Measurements from ENCODE around the gene SETD7. TPM values are rescaled to one million over a fixed set of nuclear protein-coding genes. Genes with fewer than 3 reads are reported as not detected.

The SETD7 gene
- total RNA-seq, 1 experiment from 2014 or later, result 52.8 TPM

DNA sequence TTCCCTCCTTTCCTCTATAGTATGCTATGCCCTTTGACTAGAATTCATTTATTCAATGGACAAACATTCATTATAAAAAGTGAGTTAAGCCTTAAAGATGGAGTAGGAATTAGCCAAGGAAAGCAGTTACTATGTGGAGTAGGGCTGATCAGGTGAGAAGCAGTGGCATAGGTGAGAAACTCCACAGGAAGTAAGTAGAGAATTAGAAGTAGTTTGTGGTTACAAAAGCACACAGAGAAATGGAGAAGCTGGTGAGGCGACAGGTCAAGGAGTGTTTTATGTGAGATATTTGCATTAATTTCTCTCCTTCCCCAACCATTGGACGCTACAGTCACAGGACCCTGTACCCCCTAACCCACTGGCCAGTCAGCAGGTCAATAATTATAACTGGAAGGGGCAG is 30.6 kb downstream of the SETD7 start:
- Histone ChIP-seq H3K27me3 (replicated peaks; ENCODE audit: insufficient read depth, low read depth, low read length, poor library complexity) (no peaks in the 10 kb centered on the region), H3K4me1 (ENCODE audit: insufficient read depth, low read length, poor library complexity, severe bottlenecking) (peaks cover 18% of the 10 kb centered on the region), H3K9me3 (ENCODE audit: low read depth, low read length, poor library complexity, severe bottlenecking) (no peaks in the 10 kb centered on the region), H3K4me3 (ENCODE audit: low read depth, low read length, poor library complexity, severe bottlenecking) (no peak overlapping the region), H3K27ac (ENCODE audit: low read depth, low read length, poor library complexity, severe bottlenecking) (no peak overlapping the region), H3K36me3 (ENCODE audit: insufficient read depth, low read length, poor library complexity, severe bottlenecking) (peaks cover 60% of the 10 kb centered on the region)
- ChIA-PET CTCF (interaction anchor here (0.6 kb wide), 1 partner anchor 38 kb away, joined by 3 read pairs; no protein-coding TSS in a partner anchor), POLR2A (ENCODE audit: low non-redundant PET) (no interaction called here)
- DNase-seq (ENCODE audit: low spot score), result no peak
- no TSS peak for BruUV-seq (replicated peaks)
- intact Hi-C loops (cut with micrococcal nuclease; ENCODE audit: unreplicated experiment), result no loop called here
- no peak for TF ChIP-seq EZH2 (IDR thresholded peaks at IDR 0.05; ENCODE audit: borderline replicate concordance, low read depth, low read length, poor library complexity, severe bottlenecking)
- TF ChIP-seq, protein P1, sequence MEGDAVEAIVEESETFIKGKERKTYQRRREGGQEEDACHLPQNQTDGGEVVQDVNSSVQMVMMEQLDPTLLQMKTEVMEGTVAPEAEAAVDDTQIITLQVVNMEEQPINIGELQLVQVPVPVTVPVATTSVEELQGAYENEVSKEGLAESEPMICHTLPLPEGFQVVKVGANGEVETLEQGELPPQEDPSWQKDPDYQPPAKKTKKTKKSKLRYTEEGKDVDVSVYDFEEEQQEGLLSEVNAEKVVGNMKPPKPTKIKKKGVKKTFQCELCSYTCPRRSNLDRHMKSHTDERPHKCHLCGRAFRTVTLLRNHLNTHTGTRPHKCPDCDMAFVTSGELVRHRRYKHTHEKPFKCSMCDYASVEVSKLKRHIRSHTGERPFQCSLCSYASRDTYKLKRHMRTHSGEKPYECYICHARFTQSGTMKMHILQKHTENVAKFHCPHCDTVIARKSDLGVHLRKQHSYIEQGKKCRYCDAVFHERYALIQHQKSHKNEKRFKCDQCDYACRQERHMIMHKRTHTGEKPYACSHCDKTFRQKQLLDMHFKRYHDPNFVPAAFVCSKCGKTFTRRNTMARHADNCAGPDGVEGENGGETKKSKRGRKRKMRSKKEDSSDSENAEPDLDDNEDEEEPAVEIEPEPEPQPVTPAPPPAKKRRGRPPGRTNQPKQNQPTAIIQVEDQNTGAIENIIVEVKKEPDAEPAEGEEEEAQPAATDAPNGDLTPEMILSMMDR (conservative IDR thresholded peaks at IDR 0.05; ENCODE audit: low read depth, low read length), result no peak

DNA sequence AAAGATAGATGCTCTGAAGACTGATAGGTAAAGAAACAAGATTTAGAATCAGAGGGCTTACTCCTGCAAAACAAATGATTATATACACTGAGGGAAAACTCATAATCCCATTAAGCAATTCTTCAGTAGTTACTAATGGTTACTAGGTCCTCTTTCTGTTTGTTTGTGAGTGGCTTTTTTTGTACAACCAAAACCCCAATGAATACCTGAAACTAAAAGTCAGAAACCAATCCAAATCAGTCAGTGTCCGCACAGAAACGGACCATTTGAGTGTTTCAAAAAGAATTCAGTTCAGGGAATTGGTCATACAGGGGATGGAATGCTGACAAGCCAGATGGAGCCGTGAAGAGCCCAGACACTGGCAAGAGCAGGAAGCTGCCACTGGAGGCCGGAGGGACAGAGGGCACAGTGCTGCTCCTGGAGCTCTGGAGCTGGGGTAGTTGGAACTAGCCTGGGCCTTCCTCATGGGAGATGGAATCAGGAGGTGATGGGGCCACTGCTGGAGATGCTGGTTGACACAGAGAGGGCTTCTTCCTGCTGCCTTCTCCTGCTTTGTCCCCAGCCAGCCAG is 31.9 kb downstream of the SETD7 start:
- no peak overlapping the region for H3K4me3 ChIP-seq (ENCODE audit: low read depth, low read length, poor library complexity, severe bottlenecking)
- H3K27me3 ChIP-seq (replicated peaks; ENCODE audit: insufficient read depth, low read depth, low read length, poor library complexity), result no peaks in the 10 kb centered on the region
- CTCF ChIA-PET, result no interaction called here
- no TSS peak for BruUV-seq (replicated peaks)
- no peaks in the 10 kb centered on the region for H3K9me3 ChIP-seq (ENCODE audit: low read depth, low read length, poor library complexity, severe bottlenecking)
- peaks cover 64% of the 10 kb centered on the region for H3K36me3 ChIP-seq (ENCODE audit: insufficient read depth, low read length, poor library complexity, severe bottlenecking)
- intact Hi-C loops (cut with micrococcal nuclease; ENCODE audit: unreplicated experiment), result no loop called here
- no peak overlapping the region for H3K27ac ChIP-seq (ENCODE audit: low read depth, low read length, poor library complexity, severe bottlenecking)
- DNase-seq (ENCODE audit: low spot score), result no peak
- POLR2A ChIA-PET (ENCODE audit: low non-redundant PET), result no interaction called here
- TF ChIP-seq, protein P1 (conservative IDR thresholded peaks at IDR 0.05; ENCODE audit: low read depth, low read length), result no peak
- no peak for TF ChIP-seq EZH2 (IDR thresholded peaks at IDR 0.05; ENCODE audit: borderline replicate concordance, low read depth, low read length, poor library complexity, severe bottlenecking)
- H3K4me1 ChIP-seq (ENCODE audit: insufficient read depth, low read length, poor library complexity, severe bottlenecking), result peaks cover 13% of the 10 kb centered on the region

DNA sequence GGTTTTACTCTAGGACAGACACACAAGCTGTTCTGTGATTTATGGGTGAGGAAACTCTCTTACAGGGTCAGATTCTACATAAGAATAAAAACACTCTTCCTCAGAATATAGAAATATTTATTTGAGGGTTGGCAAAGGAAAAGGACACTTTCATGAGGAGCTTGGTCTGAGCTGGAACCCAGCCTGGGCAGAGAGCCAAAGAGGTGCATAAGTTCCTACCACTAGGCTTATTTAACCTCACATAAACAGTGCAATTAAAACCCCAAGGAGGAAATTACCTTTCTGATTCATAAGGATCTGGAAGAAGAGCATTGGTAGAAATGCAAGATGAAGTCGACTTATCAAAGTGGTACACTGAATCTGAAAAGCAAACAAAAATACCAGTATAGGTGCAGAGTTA is 32.9 kb downstream of the SETD7 start:
- H3K4me1 ChIP-seq (ENCODE audit: insufficient read depth, low read length, poor library complexity, severe bottlenecking), result peaks cover 5% of the 10 kb centered on the region
- TF ChIP-seq, protein P1 (conservative IDR thresholded peaks at IDR 0.05; ENCODE audit: low read depth, low read length), result no peak
- TF ChIP-seq EZH2 (IDR thresholded peaks at IDR 0.05; ENCODE audit: borderline replicate concordance, low read depth, low read length, poor library complexity, severe bottlenecking), result no peak
- POLR2A ChIA-PET (ENCODE audit: low non-redundant PET), result interaction anchor here (0.5 kb wide), 1 partner anchor 110 kb away, joined by 3 read pairs; no protein-coding TSS in a partner anchor
- no peak for DNase-seq (ENCODE audit: low spot score)
- H3K36me3 ChIP-seq (ENCODE audit: insufficient read depth, low read length, poor library complexity, severe bottlenecking), result peaks cover 64% of the 10 kb centered on the region
- CTCF ChIA-PET, result no interaction called here
- BruUV-seq (replicated peaks), result no TSS peak
- no peaks in the 10 kb centered on the region for H3K27me3 ChIP-seq (replicated peaks; ENCODE audit: insufficient read depth, low read depth, low read length, poor library complexity)
- intact Hi-C loops (cut with micrococcal nuclease; ENCODE audit: unreplicated experiment), result no loop called here
- H3K9me3 ChIP-seq (ENCODE audit: low read depth, low read length, poor library complexity, severe bottlenecking), result no peaks in the 10 kb centered on the region
- no peak overlapping the region for H3K4me3 ChIP-seq (ENCODE audit: low read depth, low read length, poor library complexity, severe bottlenecking)
- no peak overlapping the region for H3K27ac ChIP-seq (ENCODE audit: low read depth, low read length, poor library complexity, severe bottlenecking)

Measured in A673 (cell line).